Adrenal gland (tissue), 12 donors: ENCODE results near the gene SEMA6A. TPM values are rescaled to one million over a fixed set of nuclear protein-coding genes. Genes with fewer than 3 reads are reported as not detected.

Source experiments
- DNase-seq, 7 donors: peaks; one replicate each; pipeline ENCODE4 v3.0.0-alpha.2; 2019 to 2020
- H3K27ac ChIP-seq, 5 donors: fragments of 200-600 bp; sonication (generic) in 4 of 5; 1 replicate in 3 of 5; 2 replicates in 2 of 5; pipeline versions ENCODE4 v1.5.1 to v1.8.0; 2016 to 2020; ENCODE audit warnings: mild to moderate bottlenecking in 1 of 5
- H3K27me3 ChIP-seq: fragments of 200-600 bp; 2 replicates; pipeline ENCODE4 v1.8.0; 2021
- H3K36me3 ChIP-seq, 2 donors: fragments of 200-600 bp; replicated peaks in 1 of 2; 1 replicate in 1 of 2; 2 replicates in 1 of 2; pipeline versions ENCODE4 v1.5.1 to v1.8.0; 2018 to 2022
- H3K4me1 ChIP-seq, 2 donors: fragments of 200-600 bp; replicated peaks in 1 of 2; 1 replicate in 1 of 2; 2 replicates in 1 of 2; pipeline versions ENCODE4 v1.5.1 to v1.8.0; 2018 to 2021
- H3K4me3 ChIP-seq, 4 donors: fragments of 200-600 bp; sonication (generic) in 3 of 4; one replicate each; pipeline ENCODE4 v1.5.1; 2016 to 2018
- H3K9me3 ChIP-seq, 3 donors: fragments of 200-600 bp; sonication (generic) in 1 of 3; replicated peaks in 1 of 3; 1 replicate in 2 of 3; 2 replicates in 1 of 3; pipeline versions ENCODE4 v1.5.1 to v1.8.0; 2016 to 2021
- POLR2A ChIP-seq, 2 donors: fragments of 450-650 bp; IDR thresholded peaks; one replicate each; pipeline ENCODE4 v1.6.1; 2017; ENCODE audit warnings: antibody characterized with exemption in 2 of 2, mild to moderate bottlenecking in 2 of 2, moderate library complexity in 1 of 2
- WGBS, 4 donors: extraction: QIAGEN DNeasy Blood & Tissue Kit in 2 of 4; methylation state at CpG; one replicate each; pipeline versions ENCODE4 v1.1.5 to v1.1.7; 2013 to 2017; 5-methylcytosine and 5-hydroxymethylcytosine counted together
- intact Hi-C, 2 donors: fragments of 100-400 bp; cut with DNase I; formaldehyde crosslinking; loops; one replicate each; pipeline versions ENCODE4 v1.14.1 to v1.15.0; 2022 to 2023
- polyA plus RNA-seq, 3 donors: library from polyadenylated mRNA; stranded (reverse); fragments of 200-250 nt in 2 of 3; fragments of 350-450 nt in 1 of 3; fragmentation: Illumina TruSeq in 1 of 3; extraction: RNeasy Lipid Tissue Mini Kit (QIAGEN cat#74804) in 1 of 3; gene quantifications; one replicate each; pipeline ENCODE4 v1.2.3, GENCODE V29; 2013 to 2014
- total RNA-seq, 9 donors: library from RNA; depleted of rRNA in 4 of 9; stranded (reverse); fragments of >200 nt in 4 of 9; fragments of 120-200 nt in 1 of 9; fragmentation: NEBNext Ultra II Directional in 1 of 9; extraction: Animal tissue kit (Norgen Biotek cat#: 25700) in 1 of 9; gene quantifications; one replicate each; pipeline versions ENCODE4 v1.1.0 to v1.2.4, GENCODE V29; 2013 to 2023
- TF ChIP-seq, protein P1 (sequence below), 6 experiments: fragments of 450-650 bp in 4 of 6; fragments of 200-600 bp in 2 of 6; sonication (generic) in 1 of 6; IDR thresholded peaks; 1 replicate in 5 of 6; 2 replicates in 1 of 6; pipeline versions ENCODE4 v1.5.1 to v1.8.0; 2016 to 2021; ENCODE audit warnings: antibody characterized with exemption in 6 of 6, mild to moderate bottlenecking in 2 of 6, moderate library complexity in 1 of 6
- donor health status: healthy with polysubstance abuse.
- donor health status: Bipolar disorder and iron deficiency.
- donor health status: DM: yes; HTN: yes; CAD: no.
- donor health status: DM: no; HTN: no; CAD: no.
- donor health status: DM: no; HTN: no; CAD: no.
- donor health status: DM: yes; HTN: yes; CAD: no.

The SEMA6A gene
- total and polyA plus RNA-seq, 12 donors = 55.1 to 182 (median 124) TPM

GRCh38 chr5:116598911-116599310, 24.3 kb upstream of the SEMA6A start:
- H3K27me3 ChIP-seq = no peaks in the 10 kb centered on the region
- no peak overlapping the region for H3K4me3 ChIP-seq
- H3K9me3 ChIP-seq = no peaks in the 10 kb centered on the region
- WGBS, 4 donors = 68 to 92% (median 90%) methylated on average over 1 of the region's 1 CpG
- intact Hi-C loops = no loop called here
- no peaks in the 10 kb centered on the region for H3K36me3 ChIP-seq
- no peak overlapping the region for H3K27ac ChIP-seq
- DNase-seq = no peak
- TF ChIP-seq, protein P1, sequence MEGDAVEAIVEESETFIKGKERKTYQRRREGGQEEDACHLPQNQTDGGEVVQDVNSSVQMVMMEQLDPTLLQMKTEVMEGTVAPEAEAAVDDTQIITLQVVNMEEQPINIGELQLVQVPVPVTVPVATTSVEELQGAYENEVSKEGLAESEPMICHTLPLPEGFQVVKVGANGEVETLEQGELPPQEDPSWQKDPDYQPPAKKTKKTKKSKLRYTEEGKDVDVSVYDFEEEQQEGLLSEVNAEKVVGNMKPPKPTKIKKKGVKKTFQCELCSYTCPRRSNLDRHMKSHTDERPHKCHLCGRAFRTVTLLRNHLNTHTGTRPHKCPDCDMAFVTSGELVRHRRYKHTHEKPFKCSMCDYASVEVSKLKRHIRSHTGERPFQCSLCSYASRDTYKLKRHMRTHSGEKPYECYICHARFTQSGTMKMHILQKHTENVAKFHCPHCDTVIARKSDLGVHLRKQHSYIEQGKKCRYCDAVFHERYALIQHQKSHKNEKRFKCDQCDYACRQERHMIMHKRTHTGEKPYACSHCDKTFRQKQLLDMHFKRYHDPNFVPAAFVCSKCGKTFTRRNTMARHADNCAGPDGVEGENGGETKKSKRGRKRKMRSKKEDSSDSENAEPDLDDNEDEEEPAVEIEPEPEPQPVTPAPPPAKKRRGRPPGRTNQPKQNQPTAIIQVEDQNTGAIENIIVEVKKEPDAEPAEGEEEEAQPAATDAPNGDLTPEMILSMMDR (IDR thresholded peaks at IDR 0.05) = no peak
- no peak for TF ChIP-seq POLR2A (IDR thresholded peaks at IDR 0.05)
- no peaks in the 10 kb centered on the region for H3K4me1 ChIP-seq

DNA sequence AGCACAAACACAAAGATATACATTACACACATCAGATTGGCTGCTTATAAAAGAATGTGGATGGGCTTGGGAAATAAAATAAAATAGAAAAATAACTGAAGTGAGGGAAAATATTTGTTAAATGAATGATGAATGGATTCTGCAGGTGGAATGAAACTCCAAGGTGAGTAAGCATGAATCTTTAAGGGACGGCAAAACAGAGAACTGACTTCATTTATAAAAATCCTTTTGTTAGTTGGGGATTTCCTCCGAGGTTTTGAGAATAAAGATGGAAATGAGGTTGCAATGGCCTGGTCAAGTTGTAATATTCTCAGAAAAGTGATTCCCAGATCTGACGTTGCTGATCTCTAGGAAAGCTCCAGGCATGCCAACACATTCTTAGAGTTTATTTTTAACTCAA, 20.9 kb upstream of the SEMA6A start:
- 54 to 73% (median 68%) methylated on average over 3 of the region's 3 CpGs for WGBS, 4 donors
- intact Hi-C loops = no loop called here

DNA sequence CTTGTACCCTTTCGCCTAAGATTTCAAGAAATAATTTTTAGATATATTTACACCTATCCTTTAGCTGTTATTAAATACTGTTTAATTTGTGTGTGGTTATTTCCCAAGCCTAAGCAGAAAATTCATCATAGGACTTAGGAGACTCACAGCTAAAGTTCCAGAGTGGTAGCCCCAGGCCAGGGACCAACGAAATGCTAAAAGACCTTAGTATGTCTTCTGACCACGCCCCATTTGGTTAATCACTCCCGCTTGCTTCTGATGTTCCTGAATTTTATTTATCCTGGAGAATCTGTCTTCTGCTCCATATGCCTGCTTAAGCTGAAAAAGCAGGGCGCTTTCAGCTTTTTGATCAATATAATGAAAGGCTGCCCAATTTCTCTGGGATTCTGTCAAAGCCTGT, 18.7 kb upstream of the SEMA6A start:
- Histone ChIP-seq H3K27me3 (no peaks in the 10 kb centered on the region), H3K27ac (no peak overlapping the region), H3K9me3 (no peaks in the 10 kb centered on the region), H3K4me3 (no peak overlapping the region), H3K4me1 (no peaks in the 10 kb centered on the region), H3K36me3 (no peaks in the 10 kb centered on the region)
- 93 to 96% (median 95%) methylated on average over 5 of the region's 5 CpGs for WGBS, 4 donors
- no peak for DNase-seq
- TF ChIP-seq POLR2A (IDR thresholded peaks at IDR 0.05) = no peak
- TF ChIP-seq, protein P1 (IDR thresholded peaks at IDR 0.05) = no peak
- intact Hi-C loops = no loop called here

More for the DNA sequence above, 20.9 kb upstream of the SEMA6A start:
- Histone ChIP-seq H3K4me3 (no peak overlapping the region), H3K4me1 (no peaks in the 10 kb centered on the region), H3K36me3 (no peaks in the 10 kb centered on the region), H3K9me3 (no peaks in the 10 kb centered on the region), H3K27me3 (no peaks in the 10 kb centered on the region), H3K27ac (no peak overlapping the region)
- no peak for DNase-seq
- TF ChIP-seq, protein P1 (IDR thresholded peaks at IDR 0.05) = no peak
- no peak for TF ChIP-seq POLR2A (IDR thresholded peaks at IDR 0.05)

DNA sequence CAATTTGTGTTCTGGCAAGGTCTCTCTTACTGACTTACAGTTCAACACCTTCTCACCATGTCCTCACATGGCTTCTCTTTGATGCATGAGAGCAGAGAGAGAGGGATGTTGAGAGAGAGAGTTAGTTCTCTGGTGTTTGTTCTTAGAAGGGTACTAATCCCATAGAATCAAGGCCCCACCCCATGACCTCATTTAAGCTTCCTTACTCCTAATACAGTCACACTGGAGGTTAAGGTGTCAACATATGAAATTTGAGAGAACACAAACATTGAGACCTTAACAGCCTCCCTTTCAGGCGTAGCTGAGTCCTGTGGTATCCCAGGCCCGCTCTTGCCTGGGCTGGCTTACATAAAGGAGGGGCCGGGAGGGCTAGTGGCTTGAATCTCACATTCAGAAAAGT, 10.6 kb upstream of the SEMA6A start:
- intact Hi-C loops = no loop called here
- no peak for DNase-seq
- no peak overlapping the region for H3K4me3 ChIP-seq
- H3K4me1 ChIP-seq = no peaks in the 10 kb centered on the region
- H3K27me3 ChIP-seq = no peaks in the 10 kb centered on the region
- 95 to 100% (median 96%) methylated on average over 3 of the region's 3 CpGs for WGBS, 4 donors
- no peak overlapping the region for H3K27ac ChIP-seq
- TF ChIP-seq, protein P1 (IDR thresholded peaks at IDR 0.05) = no peak
- no peak for TF ChIP-seq POLR2A (IDR thresholded peaks at IDR 0.05)
- no peaks in the 10 kb centered on the region for H3K9me3 ChIP-seq
- no peaks in the 10 kb centered on the region for H3K36me3 ChIP-seq
